ENCODE data around the gene CEMIP. TPM values are rescaled to one million over a fixed set of nuclear protein-coding genes. Genes with fewer than 3 reads are reported as not detected.

CEMIP gene
- total and polyA plus RNA-seq, 10 of the 15 experiments (the other 5 are each of a cell fraction or from before 2014, with no cell fraction given): 0.01 to 0.44 (median 0.16) TPM; not detected in 6

DNA sequence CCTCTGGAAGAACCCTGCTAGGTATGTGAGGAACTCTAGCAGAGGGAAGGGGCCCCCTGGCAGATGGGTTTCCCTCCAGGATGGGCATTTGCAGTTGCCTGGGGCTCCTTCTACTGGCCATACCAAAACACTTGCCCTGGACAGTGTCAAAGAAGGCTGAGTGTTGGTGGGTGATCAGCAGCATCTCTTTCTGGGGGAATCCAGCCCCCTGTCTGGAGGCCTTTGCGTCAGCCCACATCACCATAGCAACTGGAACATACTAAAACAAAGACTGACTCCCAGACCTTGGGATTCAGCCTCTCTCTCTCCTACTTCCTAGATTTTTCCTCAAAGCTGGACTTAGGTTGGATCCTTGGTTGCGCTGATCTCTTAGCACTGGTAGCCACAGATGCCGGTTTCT, 8.1 kb downstream of the CEMIP start:
- ChIA-PET RAD21 (ENCODE audit: unreplicated experiment) (interaction anchor here (0.9 kb wide), 1 partner anchor 11 kb away, joined by 3 read pairs; no protein-coding TSS in a partner anchor), CTCF (interaction anchor here (2.1 kb wide), 1 partner anchor 10 kb away, joined by 13 read pairs; no protein-coding TSS in a partner anchor), POLR2A (no interaction called here), SMC1A (ENCODE audit: uncharacterized antibody, unreplicated experiment) (no interaction called here)
- intact Hi-C loops (cut with micrococcal nuclease; ENCODE audit: unreplicated experiment) (no loop called here), in situ Hi-C loops (cut with MboI) (no loop called here)
- H3K4me2 ChIP-seq (ENCODE audit: control insufficient read depth, insufficient read depth): no peak overlapping the region
- no peaks in the 10 kb centered on the region for H4K20me1 ChIP-seq (ENCODE audit: control insufficient read depth, insufficient read depth)
- no peak overlapping the region for H3K4me3 ChIP-seq
- TF ChIP-seq LARP7 (IDR thresholded peaks at IDR 0.05): no peak
- TF ChIP-seq FOS (IDR thresholded peaks at IDR 0.05; ENCODE audit: borderline replicate concordance, extremely low read depth, insufficient read length): no peak
- TF ChIP-seq, protein P1, sequence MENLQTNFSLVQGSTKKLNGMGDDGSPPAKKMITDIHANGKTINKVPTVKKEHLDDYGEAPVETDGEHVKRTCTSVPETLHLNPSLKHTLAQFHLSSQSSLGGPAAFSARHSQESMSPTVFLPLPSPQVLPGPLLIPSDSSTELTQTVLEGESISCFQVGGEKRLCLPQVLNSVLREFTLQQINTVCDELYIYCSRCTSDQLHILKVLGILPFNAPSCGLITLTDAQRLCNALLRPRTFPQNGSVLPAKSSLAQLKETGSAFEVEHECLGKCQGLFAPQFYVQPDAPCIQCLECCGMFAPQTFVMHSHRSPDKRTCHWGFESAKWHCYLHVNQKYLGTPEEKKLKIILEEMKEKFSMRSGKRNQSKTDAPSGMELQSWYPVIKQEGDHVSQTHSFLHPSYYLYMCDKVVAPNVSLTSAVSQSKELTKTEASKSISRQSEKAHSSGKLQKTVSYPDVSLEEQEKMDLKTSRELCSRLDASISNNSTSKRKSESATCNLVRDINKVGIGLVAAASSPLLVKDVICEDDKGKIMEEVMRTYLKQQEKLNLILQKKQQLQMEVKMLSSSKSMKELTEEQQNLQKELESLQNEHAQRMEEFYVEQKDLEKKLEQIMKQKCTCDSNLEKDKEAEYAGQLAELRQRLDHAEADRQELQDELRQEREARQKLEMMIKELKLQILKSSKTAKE (IDR thresholded peaks at IDR 0.05; ENCODE audit: low read depth, poor library complexity, severe bottlenecking): no peak
- no peak for TF ChIP-seq MYB (IDR thresholded peaks at IDR 0.05; ENCODE audit: borderline replicate concordance, low read depth, low read length)
- TF ChIP-seq MTA2 (IDR thresholded peaks at IDR 0.05; ENCODE audit: low read depth): no peak
- no peak for TF ChIP-seq ZNF274 (IDR thresholded peaks at IDR 0.05; ENCODE audit: insufficient read depth, insufficient read length)
- TF ChIP-seq KLF5 (IDR thresholded peaks at IDR 0.05; ENCODE audit: partially characterized antibody): no peak
- TF ChIP-seq BMI1 (IDR thresholded peaks at IDR 0.05; ENCODE audit: borderline replicate concordance): no peak
- TF ChIP-seq, protein P2, sequence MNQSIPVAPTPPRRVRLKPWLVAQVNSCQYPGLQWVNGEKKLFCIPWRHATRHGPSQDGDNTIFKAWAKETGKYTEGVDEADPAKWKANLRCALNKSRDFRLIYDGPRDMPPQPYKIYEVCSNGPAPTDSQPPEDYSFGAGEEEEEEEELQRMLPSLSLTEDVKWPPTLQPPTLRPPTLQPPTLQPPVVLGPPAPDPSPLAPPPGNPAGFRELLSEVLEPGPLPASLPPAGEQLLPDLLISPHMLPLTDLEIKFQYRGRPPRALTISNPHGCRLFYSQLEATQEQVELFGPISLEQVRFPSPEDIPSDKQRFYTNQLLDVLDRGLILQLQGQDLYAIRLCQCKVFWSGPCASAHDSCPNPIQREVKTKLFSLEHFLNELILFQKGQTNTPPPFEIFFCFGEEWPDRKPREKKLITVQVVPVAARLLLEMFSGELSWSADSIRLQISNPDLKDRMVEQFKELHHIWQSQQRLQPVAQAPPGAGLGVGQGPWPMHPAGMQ (IDR thresholded peaks at IDR 0.05; ENCODE audit: borderline replicate concordance): no peak
- TF ChIP-seq, protein P3, sequence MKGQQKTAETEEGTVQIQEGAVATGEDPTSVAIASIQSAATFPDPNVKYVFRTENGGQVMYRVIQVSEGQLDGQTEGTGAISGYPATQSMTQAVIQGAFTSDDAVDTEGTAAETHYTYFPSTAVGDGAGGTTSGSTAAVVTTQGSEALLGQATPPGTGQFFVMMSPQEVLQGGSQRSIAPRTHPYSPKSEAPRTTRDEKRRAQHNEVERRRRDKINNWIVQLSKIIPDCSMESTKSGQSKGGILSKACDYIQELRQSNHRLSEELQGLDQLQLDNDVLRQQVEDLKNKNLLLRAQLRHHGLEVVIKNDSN (IDR thresholded peaks at IDR 0.05; ENCODE audit: borderline replicate concordance, extremely low read length, insufficient read depth, low read depth, low read length): no peak
- H3K27ac ChIP-seq (ENCODE audit: control insufficient read depth, insufficient read depth): no peak overlapping the region
- FAIRE-seq (no peak), DNase-seq (ENCODE audit: low read depth, low spot score) (no peak), ATAC-seq (no peak)
- H3K4me1 ChIP-seq (ENCODE audit: control insufficient read depth, insufficient read depth, low read length): no peaks in the 10 kb centered on the region
- 45% methylated on average over 3 of the region's 3 CpGs for WGBS (ENCODE audit: insufficient coverage, insufficient replicate concordance, low lambda C conversion rate, missing lambda C conversion rate)
- H3K9me3 ChIP-seq (replicated peaks; ENCODE audit: control insufficient read depth, insufficient read depth, low read length): no peaks in the 10 kb centered on the region
- no peaks in the 10 kb centered on the region for H3K79me2 ChIP-seq (ENCODE audit: control insufficient read depth, insufficient read depth, low read length)
- H2AFZ ChIP-seq (ENCODE audit: control insufficient read depth, low read depth, low read length): no peak overlapping the region
- H3K27me3 ChIP-seq (replicated peaks in 1 of 2; ENCODE audit: control insufficient read depth in 2 of 2, insufficient read depth in 2 of 2, low read length in 1 of 2): peaks cover 0 to 5% of the 10 kb centered on the region in 2 experiments; a peak in 3 of 4 replicates
- no TSS peak for BruUV-seq (replicated peaks)
- H3K36me3 ChIP-seq (ENCODE audit: control insufficient read depth in 2 of 2, insufficient read depth in 2 of 2, low read length in 1 of 2): no peaks in the 10 kb centered on the region
- H3K9ac ChIP-seq (ENCODE audit: control insufficient read depth, insufficient read depth, low read length): no peak overlapping the region

Data from GM12878 (cell line).